CD4-positive, alpha-beta T cell (primary cell): ENCODE results near the gene PPIA. TPM values are rescaled to one million over a fixed set of nuclear protein-coding genes. Genes with fewer than 3 reads are reported as not detected.

Experiments used
- ATAC-seq: fragments of 200-7000 bp; cut with Tn5 transposase; one replicate; pipeline ENCODE4 v1.10.0; 2022; ENCODE audit warnings: mild to moderate bottlenecking; ENCODE audit not compliant: poor library complexity
- CTCF ChIA-PET: fragments of 350-600 bp; sonication (Branson Sonifier 250); formaldehyde crosslinking; loops from one replicate; lab custom pipeline; 2021; ENCODE audit warnings: antibody characterized with exemption, inconsistent platforms; lab: Charles Lee
- POLR2A ChIA-PET: fragments of 350-600 bp; sonication (Branson Sonifier 250); formaldehyde crosslinking; loops from one replicate; lab custom pipeline; 2021; ENCODE audit warnings: antibody characterized with exemption, inconsistent platforms; lab: Charles Lee
- DNase-seq, 14 experiments: peaks; one replicate each; pipeline ENCODE4 v3.0.0-alpha.2; 2013 to 2020; ENCODE audit warnings: mixed read lengths in 2 of 14
- H3K27ac ChIP-seq, 2 donors: one replicate each; pipeline versions ENCODE4 v1.5.1 to v1.7.0; 2013; ENCODE audit warnings: low read length in 2 of 2, low read depth in 1 of 2, mild to moderate bottlenecking in 1 of 2
- H3K27me3 ChIP-seq, 2 experiments: 1 replicate in 1 of 2; 2 replicates in 1 of 2; pipeline versions ENCODE4 v1.6.1 to v1.7.0; 2013; ENCODE audit warnings: low read length in 2 of 2, control low read depth in 1 of 2, mild to moderate bottlenecking in 1 of 2, moderate library complexity in 1 of 2; ENCODE audit not compliant: insufficient read depth in 2 of 2, control insufficient read depth in 1 of 2
- H3K36me3 ChIP-seq: one replicate; pipeline ENCODE4 v1.6.1; 2013; ENCODE audit warnings: low read length, control low read depth; ENCODE audit not compliant: insufficient read depth
- H3K4me1 ChIP-seq: one replicate; pipeline ENCODE4 v1.6.1; 2013; ENCODE audit warnings: low read length, control low read depth; ENCODE audit not compliant: insufficient read depth
- H3K4me3 ChIP-seq: one replicate; pipeline ENCODE4 v1.5.1; 2013; ENCODE audit warnings: mild to moderate bottlenecking, low read length, moderate library complexity
- H3K9me3 ChIP-seq, 2 experiments: 1 replicate in 1 of 2; 2 replicates in 1 of 2; pipeline versions ENCODE4 v1.6.1 to v1.7.0; 2013; ENCODE audit warnings: low read length in 2 of 2, mild to moderate bottlenecking in 2 of 2, control low read depth in 1 of 2, moderate library complexity in 1 of 2; ENCODE audit not compliant: control insufficient read depth in 1 of 2, insufficient read depth in 1 of 2
- H3K27ac Mint-ChIP-seq: one replicate; pipeline ENCODE4 v1.8.0; 2020; ENCODE audit warnings: mixed read lengths
- H3K27me3 Mint-ChIP-seq: one replicate; pipeline ENCODE4 v1.8.0; 2021; ENCODE audit warnings: mixed read lengths
- H3K36me3 Mint-ChIP-seq: one replicate; pipeline ENCODE4 v1.8.0; 2021; ENCODE audit warnings: low read depth, mixed read lengths
- H3K4me1 Mint-ChIP-seq: one replicate; pipeline ENCODE4 v1.8.0; 2021; ENCODE audit warnings: low read depth, mixed read lengths
- H3K4me3 Mint-ChIP-seq: one replicate; pipeline ENCODE4 v1.8.0; 2020; ENCODE audit warnings: mild to moderate bottlenecking, mixed read lengths
- H3K9me3 Mint-ChIP-seq: one replicate; pipeline ENCODE4 v1.8.0; 2020; ENCODE audit warnings: mixed read lengths
- CTCF ChIP-seq: fragments of 200-600 bp; IDR thresholded peaks from one replicate; pipeline ENCODE4 v1.8.0; 2022; ENCODE audit warnings: antibody characterized with exemption, mild to moderate bottlenecking
- intact Hi-C, 2 experiments: fragments of 100-400 bp; cut with DNase I in 1 of 2; cut with micrococcal nuclease in 1 of 2; formaldehyde crosslinking; loops; one replicate each; pipeline versions ENCODE4 v1.15.1 to v1.9.0; 2023 to 2025; cut with DNase I, micrococcal nuclease
- total RNA-seq, 174 experiments: library from RNA in 2 of 174; stranded (reverse) in 2 of 174; gene quantifications; one replicate each; pipeline ENCODE4 v1.2.3 and lab custom pipeline; 2021 to 2026

The PPIA gene
- total RNA-seq, 2 experiments from 2014 or later = 410 to 423 TPM

- intact Hi-C loops = loop anchor here in 1 of 2 experiments (5.0 kb wide), 1 partner anchor 36 kb away; the partner anchor contains the start of gene H2AZ2
- POLR2A ChIA-PET = interaction anchor here (1.0 kb wide), 1 partner anchor 24 kb away, joined by 3 read pairs; no protein-coding TSS in a partner anchor
- CTCF ChIA-PET = no interaction called here
Observed at GRCh38 chr7:44811571-44811970, 15.1 kb downstream of the PPIA start.

GRCh38 chr7:44814919-44815318, 18.4 kb downstream of the PPIA start:
- ATAC-seq = no peak
- CTCF ChIA-PET = no interaction called here

More at GRCh38 chr7:44811571-44811970, 15.1 kb downstream of the PPIA start:
- no peak for TF ChIP-seq CTCF
- Histone ChIP-seq H3K36me3 (no peaks in the 10 kb centered on the region), H3K27ac (no peak overlapping the region), H3K4me1 (no peaks in the 10 kb centered on the region), H3K4me3 (no peak overlapping the region), H3K27me3 (no peaks in the 10 kb centered on the region), H3K9me3 (no peaks in the 10 kb centered on the region)
- no peak for ATAC-seq
- H3K27me3 Mint-ChIP-seq = no peaks in the 10 kb centered on the region
- no peaks in the 10 kb centered on the region for H3K4me1 Mint-ChIP-seq
- DNase-seq = no peak
- no peak overlapping the region for H3K27ac Mint-ChIP-seq
- H3K9me3 Mint-ChIP-seq = no peaks in the 10 kb centered on the region
- H3K36me3 Mint-ChIP-seq = no peaks in the 10 kb centered on the region
- H3K4me3 Mint-ChIP-seq = no peak overlapping the region

GRCh38 chr7:44819292-44819691, 22.8 kb downstream of the PPIA start:
- Histone ChIP-seq H3K9me3 (no peaks in the 10 kb centered on the region), H3K36me3 (no peaks in the 10 kb centered on the region), H3K27ac (no peak overlapping the region), H3K27me3 (no peaks in the 10 kb centered on the region), H3K4me3 (no peak overlapping the region), H3K4me1 (no peaks in the 10 kb centered on the region)
- POLR2A ChIA-PET = no interaction called here
- Mint-ChIP-seq H3K27ac (no peak overlapping the region), H3K4me3 (no peak overlapping the region), H3K27me3 (no peaks in the 10 kb centered on the region), H3K4me1 (peaks cover 5% of the 10 kb centered on the region), H3K36me3 (peaks cover 6% of the 10 kb centered on the region), H3K9me3 (no peaks in the 10 kb centered on the region)
- ATAC-seq (no peak), DNase-seq (no peak)
- TF ChIP-seq CTCF = no peak
- CTCF ChIA-PET = no interaction called here
- intact Hi-C loops = no loop called here

More at GRCh38 chr7:44814919-44815318, 18.4 kb downstream of the PPIA start:
- H3K4me1 Mint-ChIP-seq = no peaks in the 10 kb centered on the region
- intact Hi-C loops = loop anchor here in 1 of 2 experiments (5.0 kb wide), 1 partner anchor 32 kb away; the partner anchor contains the start of gene H2AZ2
- Histone ChIP-seq H3K9me3 (no peaks in the 10 kb centered on the region), H3K4me3 (no peak overlapping the region), H3K4me1 (no peaks in the 10 kb centered on the region), H3K27ac (no peak overlapping the region), H3K36me3 (no peaks in the 10 kb centered on the region), H3K27me3 (no peaks in the 10 kb centered on the region)
- no peaks in the 10 kb centered on the region for H3K9me3 Mint-ChIP-seq
- no peak for DNase-seq
- no peaks in the 10 kb centered on the region for H3K27me3 Mint-ChIP-seq
- no peak overlapping the region for H3K4me3 Mint-ChIP-seq
- TF ChIP-seq CTCF = no peak
- no peak overlapping the region for H3K27ac Mint-ChIP-seq
- H3K36me3 Mint-ChIP-seq = no peaks in the 10 kb centered on the region
- POLR2A ChIA-PET = no interaction called here
